Psoas muscle (tissue), 8 donors: ENCODE measurements around the gene NANOGP8. TPM values are rescaled to one million over a fixed set of nuclear protein-coding genes. Genes with fewer than 3 reads are reported as not detected.

Experiments used
- ATAC-seq, 4 donors: fragments of 200-7000 bp; cut with Tn5 transposase; one replicate each; pipeline ENCODE4 v1.9.1; 2020; ENCODE audit warnings: moderate library complexity in 3 of 4, mild to moderate bottlenecking in 2 of 4
- DNase-seq, 2 donors: peaks; one replicate each; pipeline ENCODE4 v3.0.0-alpha.2; 2020
- H3K27ac ChIP-seq: fragments of 200-600 bp; one replicate; pipeline ENCODE4 v1.8.0; 2022
- H3K27me3 ChIP-seq, 3 donors: fragments of 200-600 bp in 1 of 3; one replicate each; pipeline versions ENCODE4 v1.6.1 to v1.8.0; 2013 to 2022; ENCODE audit warnings: low read length in 2 of 3, mild to moderate bottlenecking in 2 of 3, moderate library complexity in 1 of 3; ENCODE audit not compliant: insufficient read depth in 3 of 3
- H3K36me3 ChIP-seq, 2 donors: fragments of 200-600 bp in 1 of 2; one replicate each; pipeline versions ENCODE4 v1.6.1 to v1.8.0; 2013 to 2022; ENCODE audit warnings: low read depth in 1 of 2, mild to moderate bottlenecking in 1 of 2, moderate library complexity in 1 of 2; ENCODE audit not compliant: insufficient read depth in 1 of 2
- H3K4me1 ChIP-seq: fragments of 200-600 bp; one replicate; pipeline ENCODE4 v1.8.0; 2022
- H3K4me3 ChIP-seq: fragments of 200-600 bp; one replicate; pipeline ENCODE4 v1.8.0; 2022; ENCODE audit warnings: mild to moderate bottlenecking
- H3K9me3 ChIP-seq: fragments of 200-600 bp; one replicate; pipeline ENCODE4 v1.8.0; 2022
- WGBS, 3 donors: extraction: QIAGEN DNeasy Blood & Tissue Kit; methylation state at CpG; one replicate each; pipeline versions ENCODE4 v1.1.6 to v1.1.7; 2013; 5-methylcytosine and 5-hydroxymethylcytosine counted together
- intact Hi-C, 2 donors: fragments of 100-400 bp; cut with DNase I; formaldehyde crosslinking; loops; one replicate each; pipeline versions ENCODE4 v1.11.0 to v1.14.2; 2022
- polyA plus RNA-seq, 3 donors: library from polyadenylated mRNA; stranded (reverse); fragments of 200-250 nt; gene quantifications; one replicate each; pipeline ENCODE4 v1.2.3, GENCODE V29; 2013
- total RNA-seq, 4 donors: library from RNA; stranded (reverse); fragmentation: NEBNext Ultra II Directional in 2 of 4; extraction: Animal tissue kit (Norgen Biotek cat#: 25700) in 2 of 4; gene quantifications; one replicate each; pipeline versions ENCODE4 v1.2.1 to v1.2.4, GENCODE V29; 2021 to 2023
- TF ChIP-seq, protein P1 (sequence below): fragments of 200-600 bp; IDR thresholded peaks from one replicate; pipeline ENCODE4 v1.8.0; 2022; ENCODE audit warnings: antibody characterized with exemption
- donor health status: healthy with polysubstance abuse.
- donor health status: DM: no; HTN: no; CAD: no; lungs with moderate emphysema.
- donor health status: Bipolar disorder and iron deficiency.
- donor health status: healthy.
- donor health status: DM: yes; HTN: yes; CAD: no.
- donor health status: DM: no; HTN: no; CAD: no.
- donor health status: DM: no; HTN: no; CAD: no.
- donor health status: DM: yes; HTN: yes; CAD: no.

NANOGP8 gene
- total and polyA plus RNA-seq, 7 donors: 0.07 to 0.27 TPM; not detected in 5

GRCh38 chr15:35117543-35118265 lies 32.6 kb upstream of the NANOGP8 start:
- Histone ChIP-seq H3K27ac (no peak overlapping the region), H3K9me3 (no peaks in the 10 kb centered on the region), H3K4me3 (no peak overlapping the region), H3K27me3 (no peaks in the 10 kb centered on the region), H3K4me1 (no peaks in the 10 kb centered on the region), H3K36me3 (no peaks in the 10 kb centered on the region)
- ATAC-seq (no peak), DNase-seq (no peak)
- 77 to 83% (median 79%) methylated on average over 2 of the region's 2 CpGs for WGBS, 3 donors
- TF ChIP-seq, protein P1, sequence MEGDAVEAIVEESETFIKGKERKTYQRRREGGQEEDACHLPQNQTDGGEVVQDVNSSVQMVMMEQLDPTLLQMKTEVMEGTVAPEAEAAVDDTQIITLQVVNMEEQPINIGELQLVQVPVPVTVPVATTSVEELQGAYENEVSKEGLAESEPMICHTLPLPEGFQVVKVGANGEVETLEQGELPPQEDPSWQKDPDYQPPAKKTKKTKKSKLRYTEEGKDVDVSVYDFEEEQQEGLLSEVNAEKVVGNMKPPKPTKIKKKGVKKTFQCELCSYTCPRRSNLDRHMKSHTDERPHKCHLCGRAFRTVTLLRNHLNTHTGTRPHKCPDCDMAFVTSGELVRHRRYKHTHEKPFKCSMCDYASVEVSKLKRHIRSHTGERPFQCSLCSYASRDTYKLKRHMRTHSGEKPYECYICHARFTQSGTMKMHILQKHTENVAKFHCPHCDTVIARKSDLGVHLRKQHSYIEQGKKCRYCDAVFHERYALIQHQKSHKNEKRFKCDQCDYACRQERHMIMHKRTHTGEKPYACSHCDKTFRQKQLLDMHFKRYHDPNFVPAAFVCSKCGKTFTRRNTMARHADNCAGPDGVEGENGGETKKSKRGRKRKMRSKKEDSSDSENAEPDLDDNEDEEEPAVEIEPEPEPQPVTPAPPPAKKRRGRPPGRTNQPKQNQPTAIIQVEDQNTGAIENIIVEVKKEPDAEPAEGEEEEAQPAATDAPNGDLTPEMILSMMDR: no peak
- intact Hi-C loops: no loop called here

DNA sequence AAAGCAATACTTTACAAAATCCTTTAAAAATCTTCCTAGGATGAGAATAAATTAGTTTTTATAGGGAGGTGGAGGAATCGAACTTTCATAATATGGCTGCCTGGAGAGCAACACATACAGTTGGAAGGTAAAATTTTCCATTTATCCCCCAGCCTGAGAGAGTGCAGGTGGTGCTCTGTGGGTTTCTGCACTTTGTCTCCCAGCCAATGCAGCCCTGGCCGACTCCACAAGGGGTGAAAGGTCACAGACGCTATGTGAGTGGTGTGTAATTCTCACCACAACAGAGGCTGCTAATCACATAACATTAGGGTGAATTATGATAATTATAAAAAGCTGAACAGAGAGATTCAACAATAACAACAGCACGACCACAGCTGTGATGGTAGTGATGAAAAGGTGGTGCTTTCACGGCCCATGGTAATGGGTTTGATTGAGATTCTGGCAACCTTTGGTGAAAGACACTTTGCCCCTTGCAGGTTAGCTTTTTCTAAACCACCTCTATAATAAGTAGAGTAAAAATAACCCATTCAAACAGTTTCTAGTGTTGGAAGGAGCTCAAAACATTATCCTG lies 30.1 kb upstream of the NANOGP8 start:
- no peak overlapping the region for H3K27ac ChIP-seq
- no peaks in the 10 kb centered on the region for H3K9me3 ChIP-seq
- no peak for ATAC-seq
- H3K4me1 ChIP-seq: no peaks in the 10 kb centered on the region
- intact Hi-C loops: no loop called here
- H3K36me3 ChIP-seq: no peaks in the 10 kb centered on the region
- no peak overlapping the region for H3K4me3 ChIP-seq
- H3K27me3 ChIP-seq: no peaks in the 10 kb centered on the region
- no peak for DNase-seq
- 32 to 43% (median 35%) methylated on average over 5 of the region's 5 CpGs for WGBS, 3 donors
- TF ChIP-seq, protein P1: no peak

DNA sequence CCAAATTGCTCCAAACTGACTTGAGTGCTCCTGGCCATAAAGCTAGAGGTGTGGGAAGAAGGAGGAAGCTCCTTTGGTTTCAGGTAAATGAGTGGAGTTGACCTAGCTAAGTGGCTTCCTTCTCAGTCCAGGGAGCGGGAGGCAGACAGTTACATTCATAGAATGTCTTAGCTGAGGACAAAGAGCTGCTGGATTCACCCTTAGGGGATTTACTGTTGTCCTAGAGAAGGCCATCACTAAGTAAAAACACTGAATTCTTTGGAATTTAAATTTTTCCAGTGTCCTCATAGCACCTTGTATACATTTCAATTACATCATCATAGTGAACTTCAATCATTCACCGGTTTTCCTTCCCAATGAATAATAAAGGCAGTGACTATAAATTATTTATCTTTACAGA lies 27.3 kb upstream of the NANOGP8 start:
- DNase-seq: no peak
- TF ChIP-seq, protein P1: no peak
- H3K36me3 ChIP-seq: no peaks in the 10 kb centered on the region
- no peak overlapping the region for H3K27ac ChIP-seq
- 96 to 100% (median 97%) methylated on average over 2 of the region's 2 CpGs for WGBS, 3 donors
- ATAC-seq: no peak
- no peaks in the 10 kb centered on the region for H3K9me3 ChIP-seq
- no peaks in the 10 kb centered on the region for H3K27me3 ChIP-seq
- H3K4me3 ChIP-seq: no peak overlapping the region
- intact Hi-C loops: no loop called here
- no peaks in the 10 kb centered on the region for H3K4me1 ChIP-seq

DNA sequence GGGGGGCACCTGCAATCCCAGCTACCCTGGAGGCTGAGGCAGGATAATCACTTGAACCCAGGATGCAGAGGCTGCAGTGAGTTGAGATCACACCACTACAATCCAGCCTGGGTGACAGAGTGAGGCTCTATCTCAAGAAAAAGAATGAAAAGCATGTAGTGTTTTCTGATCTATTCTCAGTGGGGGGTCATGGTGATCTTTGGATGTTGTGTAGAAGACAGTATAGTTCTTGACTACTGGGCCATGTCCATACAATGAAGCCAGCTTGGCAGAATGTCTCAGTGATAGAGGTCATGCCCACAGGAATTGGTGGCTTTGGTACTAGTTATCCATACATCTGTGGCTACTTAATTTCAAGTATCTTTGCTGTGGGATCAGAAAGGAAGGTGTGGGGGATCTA lies 26.8 kb upstream of the NANOGP8 start:
- intact Hi-C loops: no loop called here
- H3K36me3 ChIP-seq: no peaks in the 10 kb centered on the region
- H3K4me1 ChIP-seq: no peaks in the 10 kb centered on the region
- DNase-seq (no peak), ATAC-seq (no peak)
- H3K4me3 ChIP-seq: no peak overlapping the region
- no peaks in the 10 kb centered on the region for H3K27me3 ChIP-seq
- no peaks in the 10 kb centered on the region for H3K9me3 ChIP-seq
- TF ChIP-seq, protein P1: no peak
- H3K27ac ChIP-seq: no peak overlapping the region

GRCh38 chr15:35108453-35108852 lies 23.4 kb upstream of the NANOGP8 start:
- Histone ChIP-seq H3K4me1 (no peaks in the 10 kb centered on the region), H3K36me3 (no peaks in the 10 kb centered on the region), H3K4me3 (no peak overlapping the region), H3K27ac (no peak overlapping the region), H3K27me3 (no peaks in the 10 kb centered on the region), H3K9me3 (no peaks in the 10 kb centered on the region)
- intact Hi-C loops: no loop called here
- ATAC-seq: no peak
- DNase-seq: no peak
- TF ChIP-seq, protein P1: no peak
